CD4-positive, alpha-beta T cell treated with Interferon alpha-2 for 1 hour (primary cell): ENCODE results near the gene MYPOP.

Source experiments
- DNase-seq, 2 donors: peaks; one replicate each; pipeline ENCODE4 v3.0.0-alpha.2; 2020 to 2022

The MYPOP gene

DNA sequence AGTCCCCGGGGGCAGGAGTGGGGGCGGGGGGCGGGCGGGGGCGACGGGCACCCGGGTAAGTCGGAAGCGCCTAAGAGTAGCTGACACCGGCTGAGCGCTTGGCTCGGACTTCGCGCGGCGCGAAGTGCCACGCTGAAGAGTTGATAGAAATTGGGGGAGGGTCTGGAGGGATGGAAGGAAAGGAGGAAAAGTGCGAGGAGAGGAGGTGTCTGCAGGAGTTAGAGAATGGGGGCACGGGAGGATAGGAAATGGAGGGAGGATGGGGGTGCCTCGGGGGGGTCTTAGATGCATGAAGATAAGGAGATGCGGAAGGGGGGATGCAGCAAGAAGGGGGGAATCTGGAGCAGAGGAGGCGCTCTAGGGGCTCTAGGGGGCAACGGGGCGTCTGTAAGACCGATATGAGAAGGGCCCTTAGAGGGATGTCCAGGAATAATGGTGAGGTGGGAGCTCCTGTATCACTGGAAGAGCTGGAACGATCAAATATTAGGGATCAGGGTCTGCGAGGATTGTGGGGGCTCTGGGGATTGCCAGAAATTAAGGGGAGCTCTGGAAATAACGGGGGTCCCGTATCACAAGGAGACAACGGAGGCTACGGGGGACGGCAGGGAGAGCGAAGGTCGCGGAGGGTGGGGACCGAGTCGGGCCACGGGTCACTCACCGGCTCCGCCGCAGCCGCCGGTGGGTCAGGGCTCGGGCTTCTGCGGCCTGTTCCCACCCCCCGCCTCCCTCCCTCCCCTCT, at the start of gene MYPOP:
TSS of gene MYPOP (minus strand) at position 702 of the 739 bp plus-strand sequence. CDS start 840 bp downstream, outside the sequence.
- no peak for DNase-seq

- DNase-seq, result no peak
Observed at GRCh38 chr19:45947926-45948325, 45.5 kb upstream of the MYPOP start.

DNA sequence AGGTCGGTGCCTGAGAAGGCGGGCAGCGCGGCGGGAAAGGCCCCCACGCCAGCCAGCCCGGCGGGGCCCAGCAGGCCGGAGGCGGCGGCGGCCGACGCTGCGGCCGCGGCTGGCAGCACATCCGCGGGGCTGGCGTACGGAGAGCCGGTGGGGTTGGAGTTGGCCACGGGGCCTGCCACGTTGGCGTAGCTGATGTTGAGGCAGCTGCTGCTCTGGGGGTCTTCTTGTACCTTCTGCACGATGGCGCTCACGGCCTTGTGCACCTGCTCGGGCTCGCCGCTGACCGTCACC, 38.0 kb upstream of the MYPOP start:
- no peak for DNase-seq

GRCh38 chr19:45939792-45940514, 37.5 kb upstream of the MYPOP start:
- no peak for DNase-seq

DNA sequence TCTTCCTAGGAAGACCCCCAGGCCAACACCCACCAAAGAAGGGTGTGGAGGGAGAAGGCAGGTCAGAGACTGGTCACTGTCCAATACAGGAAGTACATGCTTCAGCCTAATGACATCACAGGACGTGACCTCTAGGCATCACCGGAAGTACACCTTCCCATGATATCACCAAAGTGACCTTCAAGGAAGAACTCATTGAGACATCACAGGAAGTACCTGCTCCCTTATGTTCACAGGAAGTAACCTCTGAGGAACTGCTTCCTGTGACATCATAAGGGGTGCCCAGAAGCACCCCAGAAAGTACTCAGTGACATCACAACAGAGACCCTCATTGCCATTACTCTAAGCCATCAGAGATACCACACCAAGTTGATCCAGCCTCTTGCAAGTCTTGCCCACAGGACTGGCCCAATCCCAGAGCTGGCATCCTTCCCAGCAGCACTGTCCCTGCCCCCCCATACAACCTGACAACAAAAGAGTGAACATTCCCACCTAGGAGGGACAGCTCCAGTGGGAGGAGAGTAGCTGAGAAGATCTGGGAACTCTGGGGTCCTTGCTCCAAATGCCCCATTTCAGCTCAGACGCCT, 36.4 kb upstream of the MYPOP start:
- DNase-seq, result no peak

DNA sequence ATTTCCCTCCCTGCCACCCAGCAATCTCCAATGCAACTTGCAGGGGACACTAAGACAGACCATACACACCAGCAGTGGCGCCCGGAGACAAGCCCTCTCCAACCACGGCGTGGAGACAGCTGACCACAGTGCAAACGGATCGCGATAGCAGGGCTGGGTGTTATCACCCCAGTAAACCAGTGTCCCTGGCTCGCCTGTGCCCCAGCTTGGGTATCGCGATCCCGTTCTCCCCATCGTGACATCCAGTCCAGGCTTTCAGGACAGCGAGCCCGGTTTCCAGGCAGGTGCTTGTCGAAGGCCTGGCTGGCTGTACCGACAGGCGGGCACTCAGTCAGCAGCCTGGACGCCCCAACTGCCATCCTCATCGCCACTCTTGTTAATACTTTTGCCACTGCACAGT, 32.9 kb upstream of the MYPOP start:
- DNase-seq, result no peak

GRCh38 chr19:45934551-45935230, 32.3 kb upstream of the MYPOP start:
- DNase-seq, result no peak

GRCh38 chr19:45933759-45934158, 31.3 kb upstream of the MYPOP start:
- DNase-seq, result no peak

GRCh38 chr19:45931055-45931454, 28.6 kb upstream of the MYPOP start:
- no peak for DNase-seq

- DNase-seq, result no peak
Observed at GRCh38 chr19:45929247-45929646, 26.8 kb upstream of the MYPOP start.

- peak; percentile 90 to 94 for DNase-seq
Observed at GRCh38 chr19:45927565-45928261, 25.3 kb upstream of the MYPOP start.

DNA sequence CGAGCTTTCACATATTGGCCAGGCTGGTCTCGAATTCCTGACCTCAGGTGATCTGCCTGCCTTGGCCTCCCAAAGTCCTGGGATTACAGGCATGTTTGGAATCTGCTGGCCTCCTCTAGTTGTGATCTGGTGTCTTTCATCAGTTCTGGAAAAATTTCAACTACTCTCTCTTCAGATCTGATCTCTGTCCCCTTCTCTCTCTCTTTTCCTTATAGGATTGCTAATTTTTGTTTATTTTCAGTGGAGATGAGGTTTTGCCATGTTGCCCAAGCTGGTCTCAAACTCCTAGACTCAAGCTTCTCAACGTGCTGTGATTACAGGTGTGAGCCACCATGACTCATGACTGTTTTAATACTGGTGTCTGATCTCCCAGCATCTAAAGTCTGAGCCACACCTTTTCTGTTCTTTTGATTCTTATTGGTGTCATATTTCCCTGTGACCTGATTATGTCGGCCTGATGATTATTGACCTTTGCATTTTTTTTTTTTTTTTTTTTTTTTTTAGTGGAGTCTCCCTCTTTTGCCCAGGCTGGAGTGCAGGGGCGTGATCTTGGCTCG, 22.6 kb upstream of the MYPOP start:
- DNase-seq, result no peak

GRCh38 chr19:45922281-45922680, 19.9 kb upstream of the MYPOP start:
- DNase-seq, result no peak

DNA sequence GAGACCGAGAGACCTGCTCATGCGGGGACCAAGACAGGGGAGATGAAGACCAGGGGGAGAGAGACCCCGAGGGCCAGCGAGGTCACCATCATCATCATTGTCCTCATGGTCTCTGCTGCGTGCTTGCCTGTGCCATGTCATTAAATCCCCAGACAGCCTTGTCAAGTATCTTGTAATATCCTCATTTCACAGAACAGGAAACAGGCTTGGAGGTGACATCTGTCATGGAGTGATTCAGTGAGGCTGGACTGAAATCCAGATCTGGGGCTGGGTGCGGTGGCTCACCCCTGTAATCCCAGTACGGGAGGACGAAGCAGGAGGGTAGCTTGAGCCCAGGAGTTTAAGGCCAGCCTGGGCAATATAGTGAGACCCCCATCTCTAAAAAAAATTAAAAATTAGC, 18.0 kb upstream of the MYPOP start:
- no peak for DNase-seq

DNA sequence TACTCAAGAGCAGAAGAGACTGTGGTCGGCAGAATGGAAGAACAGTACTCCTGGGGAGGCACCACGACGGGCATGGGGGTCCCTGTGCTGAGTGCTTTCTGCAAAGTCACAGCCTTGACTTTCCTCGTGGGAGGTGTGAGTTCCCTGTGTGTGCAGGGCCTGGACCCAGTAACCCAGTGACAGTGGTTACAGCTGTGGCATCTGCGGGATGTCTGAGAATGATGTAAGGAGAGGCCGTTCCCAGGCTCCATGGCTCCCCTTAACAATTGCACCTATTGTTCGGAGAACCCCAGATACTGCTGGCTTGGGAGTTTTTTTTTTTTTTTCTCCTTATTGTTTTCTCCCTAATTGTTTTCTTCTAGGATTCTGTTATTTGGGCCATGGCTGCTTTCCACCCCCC, 17.3 kb upstream of the MYPOP start:
- no peak for DNase-seq

- DNase-seq, result no peak
Observed at GRCh38 chr19:45918721-45919120, 16.3 kb upstream of the MYPOP start.

GRCh38 chr19:45917421-45918091, 15.1 kb upstream of the MYPOP start:
- no peak for DNase-seq

DNA sequence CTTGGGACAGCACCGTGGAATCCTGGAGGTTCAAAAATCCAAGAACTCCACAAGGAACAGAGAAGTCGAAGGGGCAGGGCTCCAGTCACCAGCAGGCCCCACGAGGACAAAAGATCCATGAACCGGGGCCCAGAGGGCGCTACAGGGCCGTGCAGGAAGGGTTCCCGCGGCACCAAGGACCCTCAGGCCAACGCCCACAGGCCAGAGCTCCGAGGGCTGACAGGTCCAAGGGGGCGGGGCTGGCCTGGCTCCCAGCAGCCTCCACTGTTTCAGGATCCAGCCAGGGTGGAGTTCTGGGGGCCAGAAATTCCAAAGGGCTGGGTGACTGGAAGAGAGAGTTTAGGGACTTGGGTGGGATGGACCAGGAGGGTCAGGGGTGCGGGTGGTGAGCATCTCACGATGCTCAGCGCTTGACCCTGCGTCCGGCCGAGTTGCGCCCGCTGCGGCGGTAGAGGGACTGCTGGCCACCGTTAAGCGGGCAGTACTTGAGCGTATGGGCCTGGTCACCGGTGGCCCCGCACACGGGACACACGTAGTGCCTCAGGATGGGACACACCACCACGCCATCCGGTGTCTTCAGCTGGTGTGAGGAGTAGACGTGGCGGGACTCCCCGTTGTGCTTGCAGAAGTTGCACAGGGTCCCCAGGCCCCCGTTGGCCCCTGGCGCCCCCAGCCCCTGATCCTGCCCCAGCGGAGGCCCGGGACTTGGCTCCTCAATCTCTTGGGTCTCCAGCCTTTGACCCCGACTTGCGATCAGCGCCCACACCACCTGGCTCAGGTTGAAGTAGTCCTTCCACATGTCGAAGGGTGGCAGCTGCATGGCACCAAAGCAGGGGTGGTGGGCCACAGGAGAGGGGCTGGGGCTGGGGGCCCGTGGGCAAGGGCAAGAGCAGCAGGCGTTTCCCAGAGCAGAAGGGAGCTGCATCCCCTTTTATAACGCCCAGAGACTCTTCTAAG, 11.7 kb upstream of the MYPOP start, which contains the start of gene NANOS2:
TSS of gene NANOS2 (minus strand) at position 905 of the 957 bp plus-strand sequence. CDS start at position 820, 85 bp downstream.
- DNase-seq, result no peak

DNA sequence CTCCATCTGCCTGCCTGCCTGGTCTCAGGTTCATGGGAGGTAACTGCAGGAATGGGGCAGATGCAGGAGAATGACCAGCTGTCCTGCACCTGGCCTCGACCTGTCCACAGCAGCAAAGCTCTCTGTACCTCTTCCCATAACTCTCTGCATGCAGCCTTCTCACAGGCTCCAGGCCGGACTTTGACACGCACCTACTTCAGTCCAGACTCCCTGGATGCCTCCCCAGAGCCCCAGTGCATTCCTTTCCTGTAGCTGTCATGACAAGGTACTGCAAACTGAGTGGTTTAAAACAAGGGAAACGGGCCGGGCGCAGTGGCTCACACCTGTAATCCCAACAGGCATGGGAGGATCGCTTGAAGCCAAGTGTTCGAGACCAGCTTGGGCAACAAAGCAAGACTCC, 8.9 kb upstream of the MYPOP start:
- DNase-seq, result no peak

DNA sequence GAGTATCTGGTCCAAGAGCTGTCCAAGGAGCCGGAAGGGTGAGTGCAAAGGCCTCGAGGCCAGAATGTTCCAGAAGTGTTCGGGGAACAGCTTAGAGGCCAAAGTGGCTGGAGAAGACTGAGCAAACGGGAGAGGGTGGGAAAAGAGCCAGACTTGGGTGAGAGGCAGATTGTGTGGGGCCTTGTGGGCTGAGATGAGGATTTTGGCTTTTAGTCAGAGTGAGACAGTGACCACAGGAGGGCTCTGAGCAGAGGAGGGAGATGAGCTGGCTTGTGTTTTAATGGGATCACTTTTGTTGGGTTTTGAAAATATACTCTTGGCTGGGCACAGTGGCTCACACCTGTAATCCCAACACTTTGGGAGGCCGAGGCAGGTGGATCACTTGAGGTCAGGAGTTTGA, 6.5 kb upstream of the MYPOP start:
- DNase-seq, result no peak

DNA sequence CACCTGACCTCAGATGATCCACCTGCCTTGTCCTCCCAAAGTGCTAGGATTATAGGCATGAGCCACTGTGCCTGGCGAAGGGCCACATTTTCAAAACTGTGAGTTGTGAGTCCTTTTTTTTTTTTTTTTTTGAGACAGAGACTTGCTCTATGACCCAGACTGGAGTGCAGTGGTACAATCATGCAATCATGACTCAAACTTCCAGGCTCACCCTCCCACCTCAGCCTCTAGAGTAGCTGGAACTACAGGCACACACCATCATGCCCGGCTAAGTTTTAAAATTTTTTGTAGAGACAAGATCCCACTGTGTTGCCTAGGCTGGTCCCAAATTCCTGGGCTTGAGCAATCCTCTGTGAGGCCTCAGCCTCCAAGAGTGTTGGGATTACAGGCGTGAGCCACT, 3.8 kb upstream of the MYPOP start:
- no peak for DNase-seq
